Breast epithelium (tissue), 3 donors: ENCODE measurements around the gene SLC38A9.

Source experiments
- POLR2A ChIP-seq: fragments of 450-650 bp; IDR thresholded peaks from one replicate; pipeline ENCODE4 v1.6.1; 2016; ENCODE audit warnings: antibody characterized with exemption, mild to moderate bottlenecking, moderate library complexity
- TF ChIP-seq, protein P1 (sequence below), 3 donors: fragments of 450-650 bp; IDR thresholded peaks; one replicate each; pipeline ENCODE4 v1.5.1; 2016 to 2017; ENCODE audit warnings: antibody characterized with exemption in 3 of 3, mild to moderate bottlenecking in 3 of 3, moderate library complexity in 3 of 3

DNA sequence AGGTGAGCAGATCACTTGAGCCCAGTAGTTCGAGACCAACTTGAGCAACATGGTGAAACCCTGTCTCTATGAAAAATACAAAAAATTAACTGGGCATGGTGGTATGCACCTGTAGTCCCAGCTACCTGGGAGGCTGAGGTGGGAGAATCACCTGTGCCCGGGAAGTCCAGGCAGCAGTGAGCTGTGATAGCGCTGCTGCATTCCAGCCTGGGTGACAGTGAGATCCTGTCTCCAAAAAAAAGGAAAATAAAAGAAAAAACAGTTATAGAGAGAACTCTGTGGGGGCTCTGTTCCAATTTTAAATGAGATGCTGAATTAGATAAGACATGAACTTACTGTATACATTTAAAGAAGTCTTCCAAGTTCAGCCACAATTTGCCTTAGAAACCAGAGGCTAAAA, 44.2 kb downstream of the SLC38A9 start:
- TF ChIP-seq, protein P1, sequence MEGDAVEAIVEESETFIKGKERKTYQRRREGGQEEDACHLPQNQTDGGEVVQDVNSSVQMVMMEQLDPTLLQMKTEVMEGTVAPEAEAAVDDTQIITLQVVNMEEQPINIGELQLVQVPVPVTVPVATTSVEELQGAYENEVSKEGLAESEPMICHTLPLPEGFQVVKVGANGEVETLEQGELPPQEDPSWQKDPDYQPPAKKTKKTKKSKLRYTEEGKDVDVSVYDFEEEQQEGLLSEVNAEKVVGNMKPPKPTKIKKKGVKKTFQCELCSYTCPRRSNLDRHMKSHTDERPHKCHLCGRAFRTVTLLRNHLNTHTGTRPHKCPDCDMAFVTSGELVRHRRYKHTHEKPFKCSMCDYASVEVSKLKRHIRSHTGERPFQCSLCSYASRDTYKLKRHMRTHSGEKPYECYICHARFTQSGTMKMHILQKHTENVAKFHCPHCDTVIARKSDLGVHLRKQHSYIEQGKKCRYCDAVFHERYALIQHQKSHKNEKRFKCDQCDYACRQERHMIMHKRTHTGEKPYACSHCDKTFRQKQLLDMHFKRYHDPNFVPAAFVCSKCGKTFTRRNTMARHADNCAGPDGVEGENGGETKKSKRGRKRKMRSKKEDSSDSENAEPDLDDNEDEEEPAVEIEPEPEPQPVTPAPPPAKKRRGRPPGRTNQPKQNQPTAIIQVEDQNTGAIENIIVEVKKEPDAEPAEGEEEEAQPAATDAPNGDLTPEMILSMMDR (IDR thresholded peaks at IDR 0.05): no peak
- no peak for TF ChIP-seq POLR2A
